ENCODE measurements around the gene FBXL16.
A peak's percentile ranks its signal among the peaks of the same experiment; 100 is the strongest.

The FBXL16 gene

DNA sequence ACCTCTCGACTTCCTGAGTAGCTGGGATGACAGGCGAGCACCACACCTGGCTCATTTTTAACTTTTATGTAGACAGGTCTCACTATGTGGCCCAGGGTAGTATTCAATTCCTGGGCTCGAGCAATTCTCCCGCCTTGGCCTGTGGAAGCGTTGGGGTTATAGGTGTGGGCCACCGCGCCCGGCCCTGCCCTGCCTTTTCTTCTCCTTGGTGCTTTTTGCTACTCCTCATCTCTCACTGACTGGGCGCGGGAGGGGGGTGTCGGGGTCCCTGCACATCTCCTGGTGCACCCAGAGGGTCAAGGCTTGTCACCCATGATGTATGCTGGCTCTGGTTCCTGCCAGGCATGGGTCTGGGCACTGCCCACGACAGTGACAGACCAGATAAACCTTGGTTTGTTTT is 61.0 kb downstream of the FBXL16 start:
- Mint-ChIP-seq H3K4me1 (peaks cover 22 to 60% of the 10 kb centered on the region in 2 donors), H3K27me3 (no peaks in the 10 kb centered on the region), H3K27ac (peak overlapping the region; percentile 56), H3K4me3 (peak overlapping the region in 1 of 2 donors; percentile 84), H3K9me3 (no peaks in the 10 kb centered on the region), H3K36me3 (peaks cover 7 to 10% of the 10 kb centered on the region in 2 donors)
- ATAC-seq (replicated peaks) = no peak
- no peak for DNase-seq

- Mint-ChIP-seq H3K4me3 (peak overlapping the region; percentile 83 to 84), H3K9me3 (no peaks in the 10 kb centered on the region)
Measured at GRCh38 chr16:643050-643368, 62.6 kb downstream of the FBXL16 start.

More at GRCh38 chr16:643050-643368, 62.6 kb downstream of the FBXL16 start:
- no peak for ATAC-seq (replicated peaks)
- H3K27me3 Mint-ChIP-seq = no peaks in the 10 kb centered on the region
- H3K36me3 Mint-ChIP-seq = peaks cover 7 to 10% of the 10 kb centered on the region in 2 donors
- no peak for DNase-seq
- peak overlapping the region; percentile 73 for H3K27ac Mint-ChIP-seq
- peaks cover 24 to 58% of the 10 kb centered on the region in 2 donors for H3K4me1 Mint-ChIP-seq
